B cell (primary cell): ENCODE data around the gene KRT80. TPM values are rescaled to one million over a fixed set of nuclear protein-coding genes. Genes with fewer than 3 reads are reported as not detected.

Experiments
- ATAC-seq: fragments of 200-7000 bp; cut with Tn5 transposase; one replicate; pipeline ENCODE4 v1.10.0; 2021; ENCODE audit warnings: low read depth, mild to moderate bottlenecking, moderate number of reproducible peaks, moderate library complexity
- CTCF ChIA-PET: fragments of 350-600 bp; sonication (Branson Sonifier 250); formaldehyde crosslinking; loops from one replicate; lab custom pipeline; 2021; ENCODE audit warnings: antibody characterized with exemption, inconsistent platforms; lab: Charles Lee
- POLR2A ChIA-PET: fragments of 350-600 bp; sonication (Branson Sonifier 250); formaldehyde crosslinking; loops from one replicate; lab custom pipeline; 2021; ENCODE audit warnings: antibody characterized with exemption; lab: Charles Lee
- DNase-seq: peaks from one replicate; pipeline ENCODE4 v3.0.0; 2013
- H2AFZ ChIP-seq: 2 replicates; pipeline ENCODE4 v1.6.1; 2012; ENCODE audit warnings: mild to moderate bottlenecking, low read depth, low read length; ENCODE audit not compliant: insufficient read depth, poor library complexity, severe bottlenecking
- H3K27ac ChIP-seq, 2 donors: 1 replicate in 1 of 2; 2 replicates in 1 of 2; pipeline ENCODE4 v1.5.1; 2012 to 2013; ENCODE audit warnings: low read length in 2 of 2, mild to moderate bottlenecking in 2 of 2, moderate library complexity in 1 of 2
- H3K27me3 ChIP-seq, 4 experiments: fragments of 200-600 bp in 1 of 4; sonication (generic) in 1 of 4; replicated peaks in 1 of 4; 1 replicate in 2 of 4; 2 replicates in 2 of 4; pipeline versions ENCODE4 v1.6.1 to v1.7.0; 2013 to 2016; ENCODE audit warnings: low read length in 3 of 4, mild to moderate bottlenecking in 2 of 4, mixed read lengths in 1 of 4, moderate library complexity in 1 of 4; ENCODE audit not compliant: insufficient read depth in 4 of 4, control insufficient read depth in 3 of 4; ENCODE audit errors: control extremely low read depth in 1 of 4
- H3K36me3 ChIP-seq, 2 experiments: replicated peaks in 1 of 2; 1 replicate in 1 of 2; 2 replicates in 1 of 2; pipeline versions ENCODE4 v1.6.1 to v1.7.1; 2013; ENCODE audit warnings: low read length in 1 of 2; ENCODE audit not compliant: insufficient read depth in 2 of 2, control insufficient read depth in 1 of 2; ENCODE audit errors: control extremely low read depth in 1 of 2, extremely low read depth in 1 of 2
- H3K4me1 ChIP-seq, 2 donors: fragments of 200-600 bp in 1 of 2; sonication (generic) in 1 of 2; 1 replicate in 1 of 2; 2 replicates in 1 of 2; pipeline versions ENCODE4 v1.5.1 to v1.6.1; 2013 to 2017; ENCODE audit warnings: low read length in 2 of 2; ENCODE audit not compliant: control insufficient read depth in 2 of 2, insufficient read depth in 2 of 2
- H3K4me2 ChIP-seq: replicated peaks from 2 replicates; pipeline ENCODE3; 2012; ENCODE audit warnings: mild to moderate bottlenecking, low read depth, low read length; ENCODE audit not compliant: poor library complexity, severe bottlenecking
- H3K4me3 ChIP-seq, 5 experiments: fragments of 200-600 bp in 1 of 5; sonication (generic) in 1 of 5; 1 replicate in 3 of 5; 2 replicates in 2 of 5; pipeline versions ENCODE4 v1.5.1 to v1.7.0; 2011 to 2016; ENCODE audit warnings: low read length in 4 of 5, mild to moderate bottlenecking in 4 of 5, low read depth in 2 of 5, control low read depth in 1 of 5, moderate library complexity in 1 of 5; ENCODE audit not compliant: insufficient read depth in 1 of 5; ENCODE audit errors: control extremely low read depth in 1 of 5, extremely low read depth in 1 of 5
- H3K79me2 ChIP-seq: fragments of 200-600 bp; sonication (generic); one replicate; pipeline ENCODE4 v1.6.0; 2016; ENCODE audit warnings: low read length; ENCODE audit not compliant: control insufficient read depth, insufficient read depth
- H3K9ac ChIP-seq: fragments of 200-600 bp; sonication (generic); 2 replicates; pipeline ENCODE4 v1.6.1; 2017; ENCODE audit warnings: mild to moderate bottlenecking, low read length, moderate library complexity
- H3K9me3 ChIP-seq, 3 donors: one replicate each; pipeline versions ENCODE4 v1.6.1 to v1.7.1; 2013; ENCODE audit warnings: low read length in 2 of 3; ENCODE audit not compliant: control insufficient read depth in 2 of 3, insufficient read depth in 1 of 3; ENCODE audit errors: control extremely low read depth in 1 of 3
- H4K20me1 ChIP-seq: 2 replicates; pipeline ENCODE4 v1.6.0; 2012; ENCODE audit warnings: mild to moderate bottlenecking, low read length; ENCODE audit not compliant: insufficient read depth, control insufficient read depth, poor library complexity, severe bottlenecking
- H3K27ac Mint-ChIP-seq: one replicate; pipeline ENCODE4 v1.8.0; 2021; ENCODE audit warnings: mixed read lengths
- H3K27me3 Mint-ChIP-seq: one replicate; pipeline ENCODE4 v1.8.0; 2021; ENCODE audit warnings: mixed read lengths
- H3K4me1 Mint-ChIP-seq: one replicate; pipeline ENCODE4 v1.8.0; 2021; ENCODE audit warnings: mixed read lengths
- H3K4me3 Mint-ChIP-seq: one replicate; pipeline ENCODE4 v1.8.0; 2021; ENCODE audit warnings: mixed read lengths
- H3K9me3 Mint-ChIP-seq: one replicate; pipeline ENCODE4 v1.8.0; 2022; ENCODE audit warnings: mixed read lengths; ENCODE audit not compliant: insufficient read depth
- EZH2 ChIP-seq: IDR thresholded peaks from 2 replicates; pipeline ENCODE4 v1.6.1; 2012; ENCODE audit warnings: borderline replicate concordance, low read depth, mild to moderate bottlenecking, moderate library complexity, low read length; ENCODE audit not compliant: insufficient read depth, poor library complexity, severe bottlenecking
- WGBS: methylation state at CpG from one replicate; pipeline ENCODE4 v1.1.5; 2013; ENCODE audit warnings: missing lambda C conversion rate; ENCODE audit not compliant: insufficient coverage; 5-methylcytosine and 5-hydroxymethylcytosine counted together
- intact Hi-C: fragments of 100-400 bp; cut with micrococcal nuclease; formaldehyde crosslinking; loops from one replicate; pipeline ENCODE4 v1.10.0; 2022
- polyA plus RNA-seq: library from polyadenylated mRNA; depleted of rRNA; stranded (reverse); fragments of >200 nt; gene quantifications from 2 replicates; pipeline ENCODE4 v1.2.3, GENCODE V29; 2012
- total RNA-seq, 2 donors: library from RNA; stranded (reverse); fragments of 120-200 nt in 1 of 2; gene quantifications; 1 replicate in 1 of 2; 2 replicates in 1 of 2; pipeline versions ENCODE4 v1.2.3 to v1.2.4, GENCODE V29; 2013 to 2022
- TF ChIP-seq, protein P1 (sequence below): fragments of 200-600 bp; IDR thresholded peaks from one replicate; pipeline ENCODE4 v1.8.0; 2022; ENCODE audit warnings: antibody characterized with exemption, mild to moderate bottlenecking

KRT80 gene
- total and polyA plus RNA-seq, 2 donors (not counting 1 experiment from before 2014, with no cell fraction given): not detected

- Mint-ChIP-seq H3K4me1 (no peaks in the 10 kb centered on the region), H3K4me3 (no peak overlapping the region), H3K27ac (no peak overlapping the region), H3K27me3 (peaks cover 45% of the 10 kb centered on the region), H3K9me3 (no peaks in the 10 kb centered on the region)
- DNase-seq: no peak
- ChIA-PET CTCF (no interaction called here), POLR2A (no interaction called here)
- Histone ChIP-seq H3K79me2 (no peaks in the 10 kb centered on the region), H3K4me2 (no peak overlapping the region), H3K9me3 (peaks cover 0 to 3% (median 0%) of the 10 kb centered on the region in 3 donors), H3K4me1 (no peaks in the 10 kb centered on the region), H2AFZ (no peak overlapping the region), H3K4me3 (no peak overlapping the region), H3K9ac (no peak overlapping the region), H4K20me1 (no peaks in the 10 kb centered on the region), H3K36me3 (no peaks in the 10 kb centered on the region), H3K27me3 (peaks cover 0 to 17% (median 10%) of the 10 kb centered on the region in 4 experiments), H3K27ac (no peak overlapping the region)
- intact Hi-C loops: no loop called here
- TF ChIP-seq, protein P1, sequence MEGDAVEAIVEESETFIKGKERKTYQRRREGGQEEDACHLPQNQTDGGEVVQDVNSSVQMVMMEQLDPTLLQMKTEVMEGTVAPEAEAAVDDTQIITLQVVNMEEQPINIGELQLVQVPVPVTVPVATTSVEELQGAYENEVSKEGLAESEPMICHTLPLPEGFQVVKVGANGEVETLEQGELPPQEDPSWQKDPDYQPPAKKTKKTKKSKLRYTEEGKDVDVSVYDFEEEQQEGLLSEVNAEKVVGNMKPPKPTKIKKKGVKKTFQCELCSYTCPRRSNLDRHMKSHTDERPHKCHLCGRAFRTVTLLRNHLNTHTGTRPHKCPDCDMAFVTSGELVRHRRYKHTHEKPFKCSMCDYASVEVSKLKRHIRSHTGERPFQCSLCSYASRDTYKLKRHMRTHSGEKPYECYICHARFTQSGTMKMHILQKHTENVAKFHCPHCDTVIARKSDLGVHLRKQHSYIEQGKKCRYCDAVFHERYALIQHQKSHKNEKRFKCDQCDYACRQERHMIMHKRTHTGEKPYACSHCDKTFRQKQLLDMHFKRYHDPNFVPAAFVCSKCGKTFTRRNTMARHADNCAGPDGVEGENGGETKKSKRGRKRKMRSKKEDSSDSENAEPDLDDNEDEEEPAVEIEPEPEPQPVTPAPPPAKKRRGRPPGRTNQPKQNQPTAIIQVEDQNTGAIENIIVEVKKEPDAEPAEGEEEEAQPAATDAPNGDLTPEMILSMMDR: no peak
- TF ChIP-seq EZH2: no peak
- ATAC-seq: no peak
- WGBS: 92% methylated on average over 3 of the region's 4 CpGs
Observed at GRCh38 chr12:52225752-52226151, 33.9 kb upstream of the KRT80 start.

GRCh38 chr12:52224151-52224550 lies 32.3 kb upstream of the KRT80 start:
- ATAC-seq: no peak
- H3K27me3 Mint-ChIP-seq: peaks cover 42% of the 10 kb centered on the region
- WGBS: 92% methylated on average over 2 of the region's 3 CpGs
- Histone ChIP-seq H3K4me2 (no peak overlapping the region), H4K20me1 (no peaks in the 10 kb centered on the region), H3K4me1 (no peaks in the 10 kb centered on the region), H2AFZ (no peak overlapping the region), H3K9ac (no peak overlapping the region), H3K36me3 (no peaks in the 10 kb centered on the region), H3K9me3 (peaks cover 0 to 3% (median 0%) of the 10 kb centered on the region in 3 donors), H3K27ac (no peak overlapping the region), H3K79me2 (no peaks in the 10 kb centered on the region), H3K4me3 (no peak overlapping the region), H3K27me3 (peaks cover 0 to 14% (median 13%) of the 10 kb centered on the region in 4 experiments)
- intact Hi-C loops: no loop called here
- POLR2A ChIA-PET: no interaction called here
- CTCF ChIA-PET: no interaction called here
- H3K4me1 Mint-ChIP-seq: no peaks in the 10 kb centered on the region
- H3K27ac Mint-ChIP-seq: no peak overlapping the region
- DNase-seq: no peak
- H3K4me3 Mint-ChIP-seq: no peak overlapping the region
- no peaks in the 10 kb centered on the region for H3K9me3 Mint-ChIP-seq
- TF ChIP-seq EZH2: no peak
